ENCODE data around the gene ATXN10. TPM values are rescaled to one million over a fixed set of nuclear protein-coding genes. Genes with fewer than 3 reads are reported as not detected.
A peak's percentile ranks its signal among the peaks of the same experiment; 100 is the strongest.

The ATXN10 gene
- total and polyA plus RNA-seq, 2 donors (not counting 1 experiment from before 2014, with no cell fraction given), result 164 to 350 TPM

DNA sequence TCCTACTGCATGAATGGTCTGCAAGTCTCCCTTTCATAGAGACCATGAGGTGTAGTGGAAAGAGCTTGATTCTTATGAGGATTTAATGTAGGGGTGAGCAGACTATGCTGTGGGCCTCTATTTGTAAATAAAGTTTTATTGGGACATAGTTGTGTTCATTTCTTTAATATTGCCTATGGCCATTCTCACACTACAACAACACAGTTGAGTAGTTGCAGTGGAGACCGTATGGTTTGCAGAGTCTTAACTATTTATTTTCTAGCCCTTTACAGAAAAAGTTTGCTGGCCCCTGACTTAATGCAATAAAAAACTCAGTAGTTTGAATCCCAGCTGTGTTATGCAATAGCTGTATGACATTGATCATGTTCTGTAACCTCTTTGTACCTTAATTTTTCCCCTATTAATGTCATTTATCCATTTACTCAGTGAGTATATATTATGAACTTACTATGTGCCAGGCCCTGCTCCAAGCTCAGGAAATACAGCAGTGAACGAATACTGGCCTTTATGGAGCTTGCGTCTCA is 106.3 kb downstream of the ATXN10 start:
- Histone ChIP-seq H3K27ac (ENCODE audit: insufficient read depth, low read length) (no peak overlapping the region), H3K79me2 (ENCODE audit: control insufficient read depth, insufficient read depth, low read length) (peaks cover 4% of the 10 kb centered on the region), H3K4me3 (replicated peaks in 1 of 4; ENCODE audit: control extremely low read depth in 1 of 4, insufficient read depth in 1 of 4, low read depth in 3 of 4, low read length in 4 of 4) (no peak overlapping the region), H3K9ac (ENCODE audit: insufficient read depth, low read length) (no peak overlapping the region), H3K36me3 (ENCODE audit: control insufficient read depth, insufficient read depth, low read length) (peaks cover 1% of the 10 kb centered on the region), H3K4me1 (ENCODE audit: control insufficient read depth, extremely low read depth, insufficient read depth, low read length) (peaks cover 7% of the 10 kb centered on the region), H3K27me3 (ENCODE audit: control insufficient read depth, insufficient read depth, low read length) (no peaks in the 10 kb centered on the region), H2AFZ (ENCODE audit: low read length) (no peak overlapping the region), H4K20me1 (ENCODE audit: control insufficient read depth, extremely low read depth, insufficient read depth, low read length) (no peaks in the 10 kb centered on the region), H3K9me3 (ENCODE audit: control insufficient read depth, insufficient read depth, low read depth, low read length) (no peaks in the 10 kb centered on the region), H3K4me2 (ENCODE audit: extremely low read depth, insufficient read depth, low read length) (no peak overlapping the region)
- DNase-seq (ENCODE audit: low read depth in 2 of 2), result no peak
- TF ChIP-seq, protein P1, sequence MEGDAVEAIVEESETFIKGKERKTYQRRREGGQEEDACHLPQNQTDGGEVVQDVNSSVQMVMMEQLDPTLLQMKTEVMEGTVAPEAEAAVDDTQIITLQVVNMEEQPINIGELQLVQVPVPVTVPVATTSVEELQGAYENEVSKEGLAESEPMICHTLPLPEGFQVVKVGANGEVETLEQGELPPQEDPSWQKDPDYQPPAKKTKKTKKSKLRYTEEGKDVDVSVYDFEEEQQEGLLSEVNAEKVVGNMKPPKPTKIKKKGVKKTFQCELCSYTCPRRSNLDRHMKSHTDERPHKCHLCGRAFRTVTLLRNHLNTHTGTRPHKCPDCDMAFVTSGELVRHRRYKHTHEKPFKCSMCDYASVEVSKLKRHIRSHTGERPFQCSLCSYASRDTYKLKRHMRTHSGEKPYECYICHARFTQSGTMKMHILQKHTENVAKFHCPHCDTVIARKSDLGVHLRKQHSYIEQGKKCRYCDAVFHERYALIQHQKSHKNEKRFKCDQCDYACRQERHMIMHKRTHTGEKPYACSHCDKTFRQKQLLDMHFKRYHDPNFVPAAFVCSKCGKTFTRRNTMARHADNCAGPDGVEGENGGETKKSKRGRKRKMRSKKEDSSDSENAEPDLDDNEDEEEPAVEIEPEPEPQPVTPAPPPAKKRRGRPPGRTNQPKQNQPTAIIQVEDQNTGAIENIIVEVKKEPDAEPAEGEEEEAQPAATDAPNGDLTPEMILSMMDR (conservative IDR thresholded peaks at IDR 0.05 in 1 of 2, IDR thresholded peaks at IDR 0.05 in 1 of 2; ENCODE audit: low read depth in 1 of 2, low read length in 2 of 2), result no peak
- TF ChIP-seq EZH2 (IDR thresholded peaks at IDR 0.05; ENCODE audit: low read length, missing control alignments), result no peak

DNA sequence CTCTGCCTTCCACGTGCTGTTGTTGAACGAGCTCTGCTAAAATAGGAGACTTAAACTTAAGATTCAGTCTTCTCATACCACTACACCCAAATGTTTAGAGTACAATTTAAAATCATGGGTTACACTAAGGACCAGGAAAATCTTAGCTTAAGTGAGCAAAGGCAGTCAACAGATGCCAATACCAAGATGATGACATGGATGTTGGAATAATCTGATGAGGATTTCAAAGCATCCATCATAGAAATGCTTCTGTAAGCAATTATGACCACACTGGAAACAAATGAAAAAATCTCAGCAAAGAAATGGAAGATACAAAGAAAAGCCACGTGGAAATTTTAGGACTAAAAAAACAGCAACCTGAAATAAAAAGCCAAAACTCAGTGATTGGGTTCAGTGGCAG is 109.8 kb downstream of the ATXN10 start:
- Histone ChIP-seq H3K4me3 (replicated peaks in 1 of 4; ENCODE audit: control extremely low read depth in 1 of 4, insufficient read depth in 1 of 4, low read depth in 3 of 4, low read length in 4 of 4) (no peak overlapping the region), H3K4me2 (ENCODE audit: extremely low read depth, insufficient read depth, low read length) (no peak overlapping the region), H3K4me1 (ENCODE audit: control insufficient read depth, extremely low read depth, insufficient read depth, low read length) (peaks cover 13% of the 10 kb centered on the region), H3K27me3 (ENCODE audit: control insufficient read depth, insufficient read depth, low read length) (no peaks in the 10 kb centered on the region), H3K36me3 (ENCODE audit: control insufficient read depth, insufficient read depth, low read length) (peaks cover 1% of the 10 kb centered on the region), H3K9me3 (ENCODE audit: control insufficient read depth, insufficient read depth, low read depth, low read length) (no peaks in the 10 kb centered on the region), H3K27ac (ENCODE audit: insufficient read depth, low read length) (no peak overlapping the region), H3K79me2 (ENCODE audit: control insufficient read depth, insufficient read depth, low read length) (peaks cover 2% of the 10 kb centered on the region), H3K9ac (ENCODE audit: insufficient read depth, low read length) (no peak overlapping the region), H4K20me1 (ENCODE audit: control insufficient read depth, extremely low read depth, insufficient read depth, low read length) (no peaks in the 10 kb centered on the region), H2AFZ (ENCODE audit: low read length) (no peak overlapping the region)
- DNase-seq (ENCODE audit: low read depth in 2 of 2), result peak in 1 of 2 donors; percentile 50
- TF ChIP-seq EZH2 (IDR thresholded peaks at IDR 0.05; ENCODE audit: low read length, missing control alignments), result no peak
- TF ChIP-seq, protein P1 (conservative IDR thresholded peaks at IDR 0.05 in 1 of 2, IDR thresholded peaks at IDR 0.05 in 1 of 2; ENCODE audit: low read depth in 1 of 2, low read length in 2 of 2), result no peak

DNA sequence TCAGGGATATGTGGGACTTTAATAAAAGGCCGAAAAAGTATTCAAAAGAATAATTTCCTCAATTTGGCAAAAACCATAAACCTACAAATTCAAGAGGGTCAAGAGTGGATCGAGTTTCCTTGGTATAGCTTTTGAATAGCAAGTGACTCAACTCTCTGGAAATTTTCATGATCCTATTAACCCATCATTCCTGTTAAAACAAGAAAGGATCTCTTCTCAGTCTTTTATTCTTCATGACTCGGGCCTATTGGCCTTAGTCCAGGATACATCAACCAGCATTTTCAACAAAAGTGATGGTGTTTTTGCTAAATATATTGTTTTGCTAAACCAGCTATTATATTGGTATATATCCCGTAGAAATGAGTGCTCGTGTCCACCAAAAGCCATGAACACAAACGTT is 110.3 kb downstream of the ATXN10 start:
- Histone ChIP-seq H3K9ac (ENCODE audit: insufficient read depth, low read length) (no peak overlapping the region), H2AFZ (ENCODE audit: low read length) (no peak overlapping the region)
- peak in 1 of 2 donors; percentile 66 for DNase-seq (ENCODE audit: low read depth in 2 of 2)

More for the DNA sequence above, 110.3 kb downstream of the ATXN10 start:
- TF ChIP-seq, protein P1 (conservative IDR thresholded peaks at IDR 0.05 in 1 of 2, IDR thresholded peaks at IDR 0.05 in 1 of 2; ENCODE audit: low read depth in 1 of 2, low read length in 2 of 2), result no peak
- TF ChIP-seq EZH2 (IDR thresholded peaks at IDR 0.05; ENCODE audit: low read length, missing control alignments), result no peak
- peaks cover 15% of the 10 kb centered on the region for H3K4me1 ChIP-seq (ENCODE audit: control insufficient read depth, extremely low read depth, insufficient read depth, low read length)
- H3K4me2 ChIP-seq (ENCODE audit: extremely low read depth, insufficient read depth, low read length), result no peak overlapping the region
- peaks cover 2% of the 10 kb centered on the region for H3K79me2 ChIP-seq (ENCODE audit: control insufficient read depth, insufficient read depth, low read length)
- no peaks in the 10 kb centered on the region for H4K20me1 ChIP-seq (ENCODE audit: control insufficient read depth, extremely low read depth, insufficient read depth, low read length)
- no peak overlapping the region for H3K4me3 ChIP-seq (replicated peaks in 1 of 4; ENCODE audit: control extremely low read depth in 1 of 4, insufficient read depth in 1 of 4, low read depth in 3 of 4, low read length in 4 of 4)
- peaks cover 1% of the 10 kb centered on the region for H3K36me3 ChIP-seq (ENCODE audit: control insufficient read depth, insufficient read depth, low read length)
- H3K9me3 ChIP-seq (ENCODE audit: control insufficient read depth, insufficient read depth, low read depth, low read length), result no peaks in the 10 kb centered on the region
- no peaks in the 10 kb centered on the region for H3K27me3 ChIP-seq (ENCODE audit: control insufficient read depth, insufficient read depth, low read length)
- no peak overlapping the region for H3K27ac ChIP-seq (ENCODE audit: insufficient read depth, low read length)

All from fibroblast of lung (primary cell).